HG02840 (cell line): ENCODE results near the gene ZNF574.

Experiments used
- ATAC-seq: cut with Tn5 transposase; IDR thresholded peaks from one replicate; pipeline ENCODE4 v1.9.1; 2021; ENCODE audit warnings: mild to moderate bottlenecking, moderate library complexity, moderate number of reproducible peaks; ENCODE audit not compliant: unreplicated experiment, low FRiP score

ZNF574 gene

GRCh38 chr19:42057846-42058245, 18.1 kb upstream of the ZNF574 start:
- no peak for ATAC-seq

DNA sequence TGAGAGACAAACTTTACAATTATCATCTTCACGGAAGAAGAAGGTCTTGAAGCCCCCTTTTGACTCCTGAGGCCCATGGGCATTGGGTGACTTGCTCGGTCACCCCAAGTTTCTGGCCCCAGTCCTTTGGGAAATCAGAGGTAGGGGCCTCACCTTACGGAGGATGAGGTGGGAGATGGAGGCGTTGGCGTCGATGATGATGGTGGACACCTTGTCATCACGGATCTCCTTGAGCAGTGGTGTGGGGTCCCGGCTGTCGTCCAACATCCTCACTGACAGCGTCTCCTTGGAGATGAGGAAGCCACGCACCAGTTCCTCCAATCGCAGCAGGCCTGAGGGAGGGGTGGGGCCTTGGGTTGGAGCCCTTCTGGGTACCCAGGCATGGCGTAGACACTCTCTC, 16.8 kb upstream of the ZNF574 start:
- ATAC-seq, result no peak

GRCh38 chr19:42060117-42060516, 15.8 kb upstream of the ZNF574 start:
- no peak for ATAC-seq

DNA sequence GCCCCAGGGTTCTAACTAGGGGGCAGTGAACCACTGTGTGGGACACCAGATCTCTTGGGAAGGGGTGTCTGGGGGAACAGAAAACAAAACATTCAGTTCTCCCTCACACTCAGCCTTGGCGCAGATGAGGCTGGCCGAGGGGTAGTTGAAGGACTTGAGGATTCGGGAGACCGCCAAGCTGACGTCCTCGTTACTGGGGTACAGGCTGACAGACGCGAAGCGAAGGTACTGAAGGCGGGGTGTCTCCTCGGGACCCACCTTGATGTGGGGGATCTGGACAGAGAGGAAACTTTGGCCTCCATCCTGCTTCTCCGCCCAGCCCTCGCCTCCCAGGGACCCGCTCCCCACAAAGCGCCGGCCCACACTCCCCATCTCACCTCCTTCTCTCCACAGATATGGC, 13.6 kb upstream of the ZNF574 start:
- ATAC-seq, result no peak

GRCh38 chr19:42064432-42064831, 11.5 kb upstream of the ZNF574 start:
- ATAC-seq, result no peak

GRCh38 chr19:42065051-42065450, 10.9 kb upstream of the ZNF574 start:
- no peak for ATAC-seq

DNA sequence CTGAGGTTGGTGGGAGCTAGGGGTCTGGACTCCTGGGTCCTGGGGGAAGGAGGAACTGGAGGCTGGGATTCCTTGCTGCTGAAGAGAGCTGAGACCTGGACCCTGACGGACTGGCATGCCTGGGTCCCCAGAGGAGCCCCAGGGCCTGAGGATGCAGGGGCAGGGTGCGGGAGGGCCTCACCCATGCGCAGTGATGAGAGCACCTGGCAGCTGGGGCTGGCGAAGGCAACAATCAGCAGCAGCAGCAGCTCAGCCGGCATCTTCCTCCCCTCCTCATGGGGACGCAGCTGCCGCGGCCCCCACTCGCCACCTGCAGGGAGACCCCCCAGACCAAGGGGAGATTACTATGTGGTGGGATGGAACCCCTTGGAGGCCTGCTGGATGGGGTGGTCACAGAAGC, 10.5 kb upstream of the ZNF574 start:
- ATAC-seq, result no peak

DNA sequence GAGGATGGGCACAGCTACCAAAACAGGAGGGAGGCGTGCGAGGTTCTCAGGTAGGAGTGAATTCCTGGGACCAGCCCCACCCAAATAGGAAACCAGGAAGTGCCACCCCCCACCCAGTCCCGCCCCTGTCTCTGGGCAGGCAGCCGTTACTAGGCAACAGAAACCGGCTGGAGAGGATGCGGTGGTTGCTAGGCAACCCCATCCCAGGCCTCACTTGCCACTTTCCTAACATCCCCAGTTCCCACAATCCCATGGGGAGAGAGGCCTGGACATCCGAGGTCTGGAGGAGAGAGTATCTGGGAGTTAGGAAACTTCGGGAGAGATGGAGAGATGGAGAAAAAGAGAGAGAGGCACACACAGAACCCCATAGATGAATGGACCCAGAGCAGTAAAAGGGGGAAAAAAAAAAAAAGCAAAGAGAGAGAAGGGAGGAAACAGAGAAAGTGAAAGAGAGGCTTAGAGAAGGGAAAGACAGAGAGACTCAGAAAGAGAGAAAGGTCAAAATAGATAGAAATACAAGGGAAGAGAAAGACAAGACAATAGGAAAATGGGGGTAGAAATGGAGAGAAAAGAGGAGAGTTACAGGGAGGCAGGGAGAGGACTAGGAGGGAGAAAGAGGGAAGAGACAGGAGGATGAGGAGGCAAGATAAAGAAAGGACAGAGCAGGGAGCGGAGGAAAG, 9.8 kb upstream of the ZNF574 start:
- no peak for ATAC-seq

DNA sequence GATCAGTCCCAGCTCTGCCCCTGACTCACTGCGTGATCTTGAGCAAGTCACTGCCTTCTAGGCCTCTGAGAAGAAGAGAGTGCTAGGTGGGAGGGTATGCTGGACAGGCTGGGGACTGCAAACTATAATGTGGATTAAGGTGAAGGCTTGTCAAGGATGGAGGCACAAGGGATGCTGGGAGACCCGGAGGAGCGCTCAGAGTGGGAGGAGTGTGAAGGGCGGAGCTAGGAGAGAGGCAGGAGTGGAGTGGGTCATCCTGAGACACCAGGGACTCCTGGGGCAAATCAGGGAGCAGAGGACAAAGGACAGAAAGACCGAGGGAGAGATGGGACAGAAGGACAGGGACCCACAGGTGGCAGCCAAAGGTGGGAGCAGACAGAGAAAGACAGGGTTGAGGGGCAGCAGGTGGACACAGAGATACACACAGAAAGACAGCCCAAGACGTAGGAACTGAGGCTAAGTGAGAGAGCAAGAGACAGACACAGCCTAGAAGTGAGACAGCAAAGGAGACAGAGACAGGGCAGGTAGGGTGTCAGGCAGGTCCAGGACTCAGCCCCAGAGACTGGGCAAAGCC, 8.6 kb upstream of the ZNF574 start:
- no peak for ATAC-seq

DNA sequence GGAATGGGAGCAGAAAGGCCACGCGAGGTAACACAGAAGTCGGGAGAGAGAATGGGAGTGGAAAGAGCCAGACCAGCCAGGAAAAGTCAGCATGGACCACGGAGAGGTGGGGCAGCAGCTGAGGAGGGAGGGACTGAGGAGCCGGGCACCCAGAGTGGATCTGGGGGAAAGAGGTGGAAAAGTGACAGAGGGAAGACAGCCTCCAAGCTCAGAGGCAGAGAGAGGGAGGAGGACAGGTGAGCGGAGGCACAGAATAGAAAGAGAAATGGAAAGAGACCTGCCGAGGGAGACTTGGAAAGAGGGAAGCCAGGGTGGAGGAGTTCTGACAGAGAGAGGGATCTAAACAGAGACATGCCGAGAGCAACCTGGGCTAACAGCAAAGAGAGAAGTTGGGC, 7.6 kb upstream of the ZNF574 start:
- ATAC-seq, result no peak

- ATAC-seq, result no peak
Measured at GRCh38 chr19:42068756-42069571, 7.0 kb upstream of the ZNF574 start.

DNA sequence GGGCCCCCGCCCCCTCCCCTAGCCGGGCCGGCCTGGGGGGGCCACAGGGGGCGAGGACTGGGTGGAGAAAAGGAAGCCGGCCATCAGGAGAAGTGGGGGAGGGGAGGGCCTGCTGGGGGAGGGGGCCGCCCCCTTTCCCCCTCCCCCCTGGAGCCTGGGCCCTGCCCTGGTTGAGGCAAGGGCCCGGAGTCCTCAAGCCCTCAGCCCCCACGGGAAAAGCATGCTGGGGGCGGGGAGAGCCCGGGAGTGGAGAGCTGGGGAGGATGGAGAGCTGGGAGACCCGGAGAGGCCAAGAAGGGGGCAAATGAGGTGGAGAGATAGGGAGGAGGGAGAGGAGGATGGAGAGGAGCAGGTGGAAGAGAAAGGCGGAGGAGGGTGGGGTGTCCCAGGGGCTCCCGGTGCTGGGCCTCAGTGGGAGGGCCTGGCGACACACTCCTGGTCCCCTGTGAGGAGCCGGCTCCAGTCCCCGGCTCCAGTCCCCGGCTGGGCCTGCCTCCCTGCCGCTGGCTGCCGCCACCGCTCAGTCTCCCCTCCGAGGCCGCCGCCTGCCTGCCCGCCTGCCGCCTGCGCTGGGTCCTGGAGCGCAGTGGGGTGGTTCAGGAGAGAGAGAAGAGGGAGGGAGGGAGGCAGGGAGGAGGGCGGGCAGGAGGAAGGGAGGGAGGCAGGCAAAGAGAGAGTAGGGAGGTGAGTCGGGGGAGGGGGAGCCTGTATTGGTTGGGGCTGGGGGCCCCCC, 6.2 kb upstream of the ZNF574 start, which contains the start of gene GRIK5:
GRIK5 (minus strand) TSS at position 588 of the 733 bp plus-strand sequence. CDS start 4,436 bp downstream, outside the sequence.
- ATAC-seq, result no peak

- no peak for ATAC-seq
Measured at GRCh38 chr19:42071247-42071646, 4.7 kb upstream of the ZNF574 start.

GRCh38 chr19:42074513-42075363, 1.2 kb upstream of the ZNF574 start:
- no peak for ATAC-seq

DNA sequence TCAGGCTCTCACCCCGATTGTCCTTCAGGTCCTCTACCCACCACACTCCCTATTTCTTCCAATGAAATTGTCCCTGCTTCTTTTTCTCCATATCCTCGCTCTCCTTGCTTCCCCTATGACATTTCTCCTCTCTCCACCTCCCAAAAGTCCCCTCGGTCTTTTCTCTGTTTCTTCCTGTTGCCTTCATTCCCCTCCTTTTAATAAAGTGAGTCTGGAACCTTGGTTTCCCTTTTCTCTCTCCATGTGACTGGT, 676 bp upstream of the ZNF574 start:
- ATAC-seq, result no peak

- ATAC-seq, result no peak
Measured at GRCh38 chr19:42076380-42076944, 496 bp downstream of the ZNF574 start.

DNA sequence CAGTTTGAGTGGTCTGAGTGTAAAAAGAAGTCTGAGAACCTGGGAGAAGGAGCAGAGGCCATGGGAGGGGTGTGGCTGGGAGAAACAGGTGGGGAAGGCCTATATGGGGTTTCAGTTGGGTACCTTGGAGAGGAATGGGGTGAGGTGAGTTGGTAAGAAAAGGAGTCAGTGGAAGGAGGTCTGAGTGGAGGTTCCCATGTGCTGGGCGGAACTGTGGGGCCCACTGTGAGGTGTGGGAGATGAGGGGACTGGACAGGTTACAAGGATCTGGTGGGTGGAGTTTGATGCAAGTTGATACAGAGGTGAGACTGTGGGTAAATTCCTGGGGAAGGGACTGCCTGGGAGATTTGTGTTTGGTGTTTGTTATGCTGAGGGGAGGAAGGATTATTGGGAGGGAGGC, 2.1 kb downstream of the ZNF574 start:
- ATAC-seq, result no peak

DNA sequence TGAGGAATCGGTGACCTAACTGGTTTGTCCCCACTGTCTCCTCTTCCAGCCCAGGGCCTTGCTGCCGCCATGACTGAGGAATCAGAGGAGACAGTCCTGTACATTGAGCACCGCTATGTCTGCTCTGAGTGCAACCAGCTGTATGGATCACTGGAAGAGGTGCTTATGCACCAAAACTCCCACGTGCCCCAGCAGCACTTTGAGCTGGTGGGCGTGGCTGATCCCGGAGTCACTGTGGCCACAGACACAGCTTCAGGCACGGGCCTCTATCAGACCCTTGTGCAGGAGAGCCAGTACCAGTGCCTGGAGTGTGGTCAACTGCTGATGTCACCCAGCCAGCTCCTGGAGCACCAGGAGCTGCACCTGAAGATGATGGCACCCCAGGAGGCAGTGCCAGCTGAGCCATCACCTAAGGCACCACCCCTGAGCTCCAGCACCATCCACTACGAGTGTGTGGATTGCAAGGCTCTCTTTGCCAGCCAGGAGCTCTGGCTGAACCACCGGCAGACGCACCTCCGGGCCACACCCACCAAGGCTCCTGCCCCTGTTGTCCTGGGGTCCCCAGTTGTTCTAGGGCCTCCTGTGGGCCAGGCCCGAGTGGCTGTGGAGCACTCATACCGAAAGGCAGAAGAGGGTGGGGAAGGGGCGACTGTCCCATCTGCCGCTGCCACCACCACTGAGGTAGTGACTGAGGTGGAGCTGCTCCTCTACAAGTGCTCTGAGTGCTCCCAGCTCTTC, 2.7 kb downstream of the ZNF574 start:
- no peak for ATAC-seq

DNA sequence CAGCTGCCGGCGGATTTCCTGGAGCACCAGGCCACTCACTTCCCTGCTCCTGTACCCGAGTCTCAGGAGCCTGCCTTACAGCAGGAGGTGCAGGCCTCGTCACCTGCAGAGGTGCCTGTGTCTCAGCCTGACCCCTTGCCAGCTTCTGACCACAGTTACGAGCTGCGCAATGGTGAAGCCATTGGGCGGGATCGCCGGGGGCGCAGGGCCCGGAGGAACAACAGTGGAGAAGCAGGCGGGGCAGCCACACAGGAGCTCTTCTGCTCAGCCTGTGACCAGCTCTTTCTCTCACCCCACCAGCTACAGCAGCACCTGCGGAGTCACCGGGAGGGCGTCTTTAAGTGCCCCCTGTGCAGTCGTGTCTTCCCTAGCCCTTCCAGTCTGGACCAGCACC, 3.3 kb downstream of the ZNF574 start:
- ATAC-seq, result no peak
